Measurements from ENCODE around the gene TFR2.

Gene TFR2

DNA sequence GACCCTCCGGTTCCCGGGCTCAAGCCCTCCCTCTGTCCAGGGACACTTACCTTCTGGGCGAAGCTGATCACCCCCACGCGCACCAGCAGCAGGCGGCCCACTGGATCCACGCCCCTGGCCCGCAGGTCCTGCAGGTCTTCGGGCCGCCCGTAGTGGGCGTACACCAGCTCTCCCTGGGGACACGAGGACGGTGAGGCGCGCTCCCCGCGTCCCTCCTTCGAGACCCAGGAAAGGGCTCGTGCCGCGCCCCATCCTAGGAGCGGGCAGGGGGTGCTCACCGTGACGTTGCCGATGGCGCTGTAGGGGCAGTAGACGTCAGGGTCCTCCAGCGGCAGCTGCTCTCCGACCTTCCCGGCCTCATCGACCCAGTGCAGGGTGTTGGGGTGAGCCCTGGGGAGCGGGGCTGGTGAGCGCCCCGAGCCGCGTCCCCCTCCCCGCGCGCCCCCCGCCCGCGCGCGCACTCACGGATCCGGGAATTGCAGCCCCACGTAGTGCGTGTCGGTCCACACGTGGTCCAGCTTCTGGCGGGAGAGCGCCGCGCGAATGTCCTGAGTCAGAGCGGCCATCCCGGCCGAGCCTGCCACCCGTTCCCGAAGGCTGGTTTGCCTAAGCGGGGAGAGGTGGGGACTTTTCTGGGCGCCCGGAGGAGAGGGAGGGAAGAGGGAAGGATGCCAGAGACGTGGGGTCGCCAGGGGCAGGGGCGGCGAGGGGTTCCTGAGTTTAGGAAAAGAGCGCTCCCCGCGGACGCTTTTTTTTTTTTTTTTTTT, 8.2 kb downstream of the TFR2 start:
- peak overlapping the region; percentile 34 for H3K4me3 ChIP-seq (ENCODE audit: low read depth, low read length)
- TF ChIP-seq, protein P1, sequence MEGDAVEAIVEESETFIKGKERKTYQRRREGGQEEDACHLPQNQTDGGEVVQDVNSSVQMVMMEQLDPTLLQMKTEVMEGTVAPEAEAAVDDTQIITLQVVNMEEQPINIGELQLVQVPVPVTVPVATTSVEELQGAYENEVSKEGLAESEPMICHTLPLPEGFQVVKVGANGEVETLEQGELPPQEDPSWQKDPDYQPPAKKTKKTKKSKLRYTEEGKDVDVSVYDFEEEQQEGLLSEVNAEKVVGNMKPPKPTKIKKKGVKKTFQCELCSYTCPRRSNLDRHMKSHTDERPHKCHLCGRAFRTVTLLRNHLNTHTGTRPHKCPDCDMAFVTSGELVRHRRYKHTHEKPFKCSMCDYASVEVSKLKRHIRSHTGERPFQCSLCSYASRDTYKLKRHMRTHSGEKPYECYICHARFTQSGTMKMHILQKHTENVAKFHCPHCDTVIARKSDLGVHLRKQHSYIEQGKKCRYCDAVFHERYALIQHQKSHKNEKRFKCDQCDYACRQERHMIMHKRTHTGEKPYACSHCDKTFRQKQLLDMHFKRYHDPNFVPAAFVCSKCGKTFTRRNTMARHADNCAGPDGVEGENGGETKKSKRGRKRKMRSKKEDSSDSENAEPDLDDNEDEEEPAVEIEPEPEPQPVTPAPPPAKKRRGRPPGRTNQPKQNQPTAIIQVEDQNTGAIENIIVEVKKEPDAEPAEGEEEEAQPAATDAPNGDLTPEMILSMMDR (IDR thresholded peaks at IDR 0.05; ENCODE audit: low read depth, low read length, missing control alignments) = peak; percentile 31
- DNase-seq (ENCODE audit: low read depth) = no peak
- in situ Hi-C loops (cut with HindIII; ENCODE audit: low sequenced_read_pairs) = no loop called here

DNA sequence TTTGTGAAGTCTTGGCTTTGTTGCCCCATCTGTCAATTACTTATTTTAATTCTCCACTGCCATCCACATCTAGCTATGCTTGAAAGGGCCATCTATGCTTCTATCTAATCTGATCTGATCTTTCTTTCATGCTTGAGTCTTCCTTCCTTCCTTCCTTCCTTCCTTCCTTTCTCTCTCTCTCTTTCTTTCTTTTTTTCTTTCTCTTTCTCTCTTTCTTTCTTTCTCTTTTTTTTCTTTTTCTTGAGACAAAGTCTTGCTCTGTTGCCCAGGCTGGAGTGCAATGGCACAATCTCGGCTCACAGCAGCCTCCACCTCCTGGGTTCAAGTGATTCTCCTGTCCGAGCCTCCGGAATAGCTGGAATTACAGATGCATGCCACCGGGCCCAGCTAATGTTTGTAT, 11.3 kb downstream of the TFR2 start:
- no peak overlapping the region for H3K4me3 ChIP-seq (ENCODE audit: low read depth, low read length)
- no peak for DNase-seq (ENCODE audit: low read depth)
- in situ Hi-C loops (cut with HindIII; ENCODE audit: low sequenced_read_pairs) = no loop called here
- TF ChIP-seq, protein P1 (IDR thresholded peaks at IDR 0.05; ENCODE audit: low read depth, low read length, missing control alignments) = no peak

DNA sequence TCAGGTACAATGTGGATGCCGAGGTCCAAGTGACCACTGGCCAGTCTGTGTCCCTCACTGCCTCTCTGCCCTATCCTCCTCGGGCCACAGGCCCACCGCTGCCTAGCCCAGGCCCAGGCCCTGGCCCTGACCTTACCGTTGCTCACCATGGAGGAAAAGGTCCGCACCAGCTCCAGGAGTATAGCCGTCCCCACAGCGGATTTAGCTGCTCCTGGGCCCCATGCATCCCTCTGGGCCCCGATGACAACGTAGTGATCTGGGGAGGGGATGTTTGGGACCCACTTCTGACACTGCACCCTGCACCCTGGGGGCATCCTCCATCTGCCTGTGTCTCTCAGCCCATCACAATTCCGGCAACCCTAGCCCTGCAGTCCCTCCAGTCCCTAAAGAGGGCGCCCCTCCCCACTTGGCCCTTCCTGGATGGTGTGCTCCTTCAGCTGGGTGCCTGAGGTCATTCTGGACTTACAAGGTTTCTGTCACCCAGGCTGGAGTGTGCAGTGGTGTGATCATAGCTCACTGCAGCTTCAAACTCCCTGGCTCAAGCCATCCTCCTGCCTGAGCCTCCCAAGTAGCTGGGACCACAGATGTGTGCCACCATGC, 12.1 kb downstream of the TFR2 start:
- in situ Hi-C loops (cut with HindIII; ENCODE audit: low sequenced_read_pairs) = no loop called here
- no peak for DNase-seq (ENCODE audit: low read depth)
- no peak overlapping the region for H3K4me3 ChIP-seq (ENCODE audit: low read depth, low read length)
- TF ChIP-seq, protein P1 (IDR thresholded peaks at IDR 0.05; ENCODE audit: low read depth, low read length, missing control alignments) = peak; percentile 44

DNA sequence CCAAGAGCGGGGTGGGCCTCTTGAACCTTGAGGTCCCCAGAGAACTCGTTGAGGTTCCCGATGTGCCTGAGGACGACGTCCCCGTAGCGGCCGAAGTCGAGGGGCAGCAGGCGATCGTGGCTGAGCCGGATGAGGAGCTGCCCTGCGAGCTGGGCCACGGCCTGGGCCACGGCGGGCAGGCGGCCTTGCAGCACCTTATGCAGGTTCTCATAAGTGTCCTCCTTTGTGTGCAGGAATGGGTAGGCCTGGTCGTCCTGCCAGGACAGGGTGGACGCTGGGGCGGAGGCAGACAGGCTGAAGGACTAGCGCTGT, 14.2 kb downstream of the TFR2 start:
- in situ Hi-C loops (cut with HindIII; ENCODE audit: low sequenced_read_pairs) = no loop called here
- no peak overlapping the region for H3K4me3 ChIP-seq (ENCODE audit: low read depth, low read length)
- DNase-seq (ENCODE audit: low read depth) = no peak
- TF ChIP-seq, protein P1 (IDR thresholded peaks at IDR 0.05; ENCODE audit: low read depth, low read length, missing control alignments) = no peak

DNA sequence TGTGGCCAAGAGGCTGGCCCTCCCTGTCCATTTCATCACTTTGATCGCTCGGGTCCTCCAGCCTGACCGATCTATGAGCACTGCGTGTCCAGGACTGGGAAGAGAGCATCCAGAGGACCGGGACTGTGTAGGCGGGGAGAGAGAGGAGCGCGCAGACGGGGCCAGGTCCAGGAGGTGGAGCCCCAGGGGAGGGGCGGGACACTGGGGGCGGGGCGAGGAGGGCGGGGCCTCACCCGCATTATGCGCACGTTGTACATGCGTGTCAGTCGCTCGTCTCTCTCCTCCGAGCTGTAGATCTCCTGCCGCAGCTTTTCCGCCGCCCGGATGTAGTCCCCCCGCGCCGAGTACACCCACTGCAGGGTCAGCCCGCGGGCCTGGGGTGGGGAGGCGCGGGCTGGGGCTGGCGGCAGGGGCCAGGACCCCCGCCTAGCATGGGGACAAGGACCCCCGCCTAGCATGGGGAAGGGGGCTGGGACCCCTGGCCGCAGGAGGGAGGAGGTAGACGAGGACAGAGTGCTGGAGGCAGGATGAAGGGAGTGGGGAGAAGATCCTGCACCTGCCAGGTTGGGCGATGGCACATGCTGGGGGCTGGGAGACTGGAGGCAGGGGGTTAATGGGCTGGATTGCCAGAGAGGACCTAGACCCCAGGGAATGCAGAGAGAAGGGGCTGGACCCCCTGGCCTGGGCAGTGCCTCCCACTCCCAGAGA, 14.7 kb downstream of the TFR2 start:
- in situ Hi-C loops (cut with HindIII; ENCODE audit: low sequenced_read_pairs) = no loop called here
- TF ChIP-seq, protein P1 (IDR thresholded peaks at IDR 0.05; ENCODE audit: low read depth, low read length, missing control alignments) = no peak
- peak; percentile 22 for DNase-seq (ENCODE audit: low read depth)
- peak overlapping the region; percentile 27 for H3K4me3 ChIP-seq (ENCODE audit: low read depth, low read length)

DNA sequence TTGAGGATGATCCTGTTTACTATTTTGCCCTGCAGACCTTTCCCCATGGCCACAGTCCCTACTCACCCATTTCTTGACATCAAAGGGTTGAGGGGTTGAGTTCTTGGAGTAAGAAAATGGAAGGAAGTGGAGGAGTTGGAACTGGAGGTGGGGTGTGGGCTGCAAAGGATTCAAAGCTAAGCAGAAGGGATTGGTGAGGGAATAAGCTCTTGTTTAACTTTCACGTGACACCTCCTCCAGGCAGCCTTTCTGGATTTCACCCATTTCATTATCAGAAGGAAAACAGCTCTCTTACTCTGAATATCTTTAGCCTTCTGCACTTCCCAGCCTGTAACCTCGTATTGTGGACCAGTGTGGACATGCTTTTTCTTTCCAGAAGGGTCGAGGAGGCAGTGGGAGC, 15.3 kb downstream of the TFR2 start:
- DNase-seq (ENCODE audit: low read depth) = no peak

More for the DNA sequence above, 15.3 kb downstream of the TFR2 start:
- peak overlapping the region; percentile 27 for H3K4me3 ChIP-seq (ENCODE audit: low read depth, low read length)
- TF ChIP-seq, protein P1 (IDR thresholded peaks at IDR 0.05; ENCODE audit: low read depth, low read length, missing control alignments) = no peak
- in situ Hi-C loops (cut with HindIII; ENCODE audit: low sequenced_read_pairs) = no loop called here

Data from astrocyte of the cerebellum (primary cell).